COLO668 (cell line): ENCODE data around the gene PDE6C.

ENCODE experiments used
- DNase-seq: peaks from one replicate; lab custom pipeline; 2025; ENCODE audit not compliant: unreplicated experiment; lab: John Stamatoyannopoulos, UW

PDE6C gene

GRCh38 chr10:93612311-93612710 lies at the start of gene PDE6C:
Gene PDE6C, plus strand, starts transcription at chr10:93612537. Its CDS starts 189 bp downstream, at chr10:93612726.
- DNase-seq: no peak

DNA sequence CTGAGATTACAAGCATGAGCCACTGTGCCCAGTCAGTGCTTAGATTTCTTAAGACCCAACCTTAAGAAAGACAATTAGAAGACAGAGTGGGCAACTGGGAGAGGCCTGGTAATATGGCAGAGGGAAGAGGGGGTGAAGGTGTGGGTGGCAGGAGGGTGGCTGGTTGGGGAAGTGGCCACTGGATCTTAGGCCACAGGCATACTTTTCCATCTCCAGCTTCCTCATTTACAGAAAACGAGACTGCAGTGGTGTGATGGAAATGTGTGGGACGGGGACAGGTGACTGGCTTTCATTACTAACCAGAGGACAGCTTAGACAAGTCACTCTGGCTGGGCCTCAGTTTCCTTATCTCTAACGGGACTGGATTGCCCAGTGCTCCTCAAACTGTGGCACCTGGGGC lies 46.9 kb upstream of the PDE6C start:
- no peak for DNase-seq

DNA sequence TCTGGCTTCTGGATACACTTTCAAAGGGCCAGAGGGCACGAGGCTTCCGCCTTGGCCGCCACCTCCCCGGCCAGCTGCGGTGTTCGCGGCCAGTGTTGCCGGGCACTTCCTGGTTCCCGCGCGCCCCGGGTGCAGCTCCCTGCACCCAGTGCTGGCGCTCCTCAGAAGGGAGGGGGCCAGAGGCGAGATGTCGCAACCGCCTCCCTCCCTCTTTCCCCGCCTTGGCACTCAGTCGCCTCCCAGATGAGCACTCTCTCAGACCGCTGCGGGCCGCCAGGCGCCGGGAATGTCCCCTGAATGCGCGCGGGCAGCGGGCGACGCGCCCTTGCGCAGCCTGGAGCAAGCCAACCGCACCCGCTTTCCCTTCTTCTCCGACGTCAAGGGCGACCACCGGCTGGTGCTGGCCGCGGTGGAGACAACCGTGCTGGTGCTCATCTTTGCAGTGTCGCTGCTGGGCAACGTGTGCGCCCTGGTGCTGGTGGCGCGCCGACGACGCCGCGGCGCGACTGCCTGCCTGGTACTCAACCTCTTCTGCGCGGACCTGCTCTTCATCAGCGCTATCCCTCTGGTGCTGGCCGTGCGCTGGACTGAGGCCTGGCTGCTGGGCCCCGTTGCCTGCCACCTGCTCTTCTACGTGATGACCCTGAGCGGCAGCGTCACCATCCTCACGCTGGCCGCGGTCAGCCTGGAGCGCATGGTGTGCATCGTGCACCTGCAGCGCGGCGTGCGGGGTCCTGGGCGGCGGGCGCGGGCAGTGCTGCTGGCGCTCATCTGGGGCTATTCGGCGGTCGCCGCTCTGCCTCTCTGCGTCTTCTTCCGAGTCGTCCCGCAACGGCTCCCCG lies 45.7 kb upstream of the PDE6C start, which contains the start of gene FFAR4:
Gene FFAR4 (plus strand): TSS at position 231 of the 842 bp plus-strand sequence. CDS start 56 bp downstream, at position 287.
- peak; percentile 46 for DNase-seq

DNA sequence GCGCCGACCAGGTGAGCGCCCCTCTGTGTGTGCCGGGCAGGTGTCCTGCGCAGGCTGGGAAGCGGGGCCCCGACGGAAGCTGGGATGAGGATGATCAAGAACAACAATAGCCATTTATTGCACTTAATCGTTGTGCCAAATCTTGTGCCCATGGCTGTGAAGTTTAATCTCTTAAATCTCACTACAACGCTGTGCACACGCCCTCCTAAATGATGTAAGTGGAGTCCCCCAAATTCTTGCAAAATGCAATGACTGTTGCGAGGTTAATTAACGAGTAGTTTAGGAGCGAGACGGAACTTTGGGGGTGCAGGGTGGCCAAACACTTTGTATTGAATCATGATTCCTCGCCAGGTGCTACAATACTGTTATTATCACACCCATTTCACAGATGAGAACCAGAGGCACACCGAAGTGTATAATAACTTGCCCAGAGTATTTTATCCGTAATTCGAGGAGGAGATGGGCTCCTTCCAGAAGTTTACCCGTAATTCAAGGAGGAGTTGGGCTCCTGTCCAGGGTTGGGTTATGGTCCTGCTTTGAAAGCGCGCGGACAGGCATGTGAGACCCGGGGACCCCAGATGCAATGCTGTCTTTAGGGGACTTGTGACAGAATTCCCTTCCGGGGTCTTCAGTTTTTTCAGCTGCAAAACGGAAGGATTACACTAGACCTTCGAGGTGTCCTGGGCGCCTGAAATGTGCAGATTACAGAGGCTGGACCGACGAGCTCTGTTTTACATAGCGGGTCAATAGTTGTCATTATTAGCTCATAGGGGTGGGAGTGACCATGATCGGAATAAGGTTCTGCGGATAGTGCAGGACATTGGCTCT lies 44.8 kb upstream of the PDE6C start:
- DNase-seq: no peak

DNA sequence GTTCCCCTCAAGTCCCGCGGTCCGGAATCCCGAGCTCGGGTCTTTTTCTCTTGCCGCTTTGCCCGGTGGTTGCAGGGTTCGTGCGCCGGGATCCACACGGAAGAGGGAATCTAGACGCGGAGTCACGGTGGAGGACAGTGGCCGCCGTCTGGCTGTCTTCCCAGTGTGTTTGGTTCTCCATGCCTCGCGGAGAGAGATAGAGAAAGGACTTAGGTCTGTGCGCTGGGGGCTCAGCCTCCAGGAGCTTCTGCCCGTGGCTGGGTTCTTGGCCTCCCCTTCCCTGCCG lies 44.3 kb upstream of the PDE6C start:
- DNase-seq: peak; percentile 20

DNA sequence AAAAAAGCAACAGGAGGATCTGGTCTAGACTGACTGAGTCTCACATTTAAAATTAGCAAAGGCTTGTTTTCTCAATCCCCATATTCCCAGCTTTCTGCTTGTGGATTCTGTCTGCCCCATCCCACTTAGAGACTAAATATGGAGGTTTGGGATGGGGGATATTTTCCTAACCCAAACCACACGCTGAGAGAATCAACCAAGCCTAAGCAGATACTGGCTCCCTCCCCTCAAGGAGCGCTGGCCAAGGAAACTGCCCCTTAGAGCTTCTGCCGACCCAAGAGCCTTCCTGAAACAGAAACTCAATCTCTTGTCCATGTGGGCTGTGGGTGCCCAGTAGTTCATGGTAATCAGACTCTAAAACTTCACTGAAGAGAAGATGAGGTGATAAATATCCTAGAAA lies 42.0 kb upstream of the PDE6C start:
- DNase-seq: no peak

- DNase-seq: no peak
Observed at GRCh38 chr10:93572606-93573005, 39.7 kb upstream of the PDE6C start.

GRCh38 chr10:93573051-93573909 lies 39.1 kb upstream of the PDE6C start:
- DNase-seq: no peak

GRCh38 chr10:93573924-93574323 lies 38.4 kb upstream of the PDE6C start:
- DNase-seq: no peak

DNA sequence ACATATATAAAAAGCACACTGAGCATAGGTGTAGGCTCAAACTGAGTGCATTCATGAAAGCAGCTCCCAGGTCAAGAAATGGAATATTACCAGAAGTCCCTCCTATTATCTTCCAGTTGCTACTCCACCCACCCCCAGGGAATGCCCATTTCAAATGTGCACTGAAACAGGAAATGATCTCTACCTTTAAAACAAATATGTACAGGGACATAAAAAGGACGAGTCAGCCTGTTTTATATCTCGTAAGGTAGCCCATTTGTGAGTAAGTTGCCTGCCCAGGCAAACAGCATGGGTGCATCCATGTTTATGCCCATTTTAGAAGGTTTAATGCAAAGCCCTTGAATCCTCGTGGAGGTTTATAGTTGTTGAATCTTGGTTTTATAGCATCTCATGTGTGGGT lies 35.4 kb upstream of the PDE6C start:
- no peak for DNase-seq

DNA sequence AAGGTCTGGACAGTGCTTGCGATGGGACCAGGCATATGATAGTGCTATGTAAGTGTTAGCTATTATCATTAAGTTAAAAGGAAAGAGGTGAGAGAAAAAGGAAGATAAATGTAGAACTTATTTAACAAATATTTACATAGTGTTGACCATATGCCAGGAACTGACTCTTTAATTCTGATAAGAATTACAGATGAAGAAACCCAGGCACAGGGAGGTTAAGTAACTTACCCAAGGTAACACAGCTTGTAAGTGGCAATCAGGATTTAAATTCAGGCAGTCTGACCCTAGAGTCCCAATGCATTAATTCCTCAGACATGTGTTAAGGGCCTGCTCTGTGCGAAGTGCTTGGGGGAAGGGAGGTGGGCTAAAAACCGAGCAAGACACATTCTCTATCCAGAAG lies 34.8 kb upstream of the PDE6C start:
- DNase-seq: no peak

DNA sequence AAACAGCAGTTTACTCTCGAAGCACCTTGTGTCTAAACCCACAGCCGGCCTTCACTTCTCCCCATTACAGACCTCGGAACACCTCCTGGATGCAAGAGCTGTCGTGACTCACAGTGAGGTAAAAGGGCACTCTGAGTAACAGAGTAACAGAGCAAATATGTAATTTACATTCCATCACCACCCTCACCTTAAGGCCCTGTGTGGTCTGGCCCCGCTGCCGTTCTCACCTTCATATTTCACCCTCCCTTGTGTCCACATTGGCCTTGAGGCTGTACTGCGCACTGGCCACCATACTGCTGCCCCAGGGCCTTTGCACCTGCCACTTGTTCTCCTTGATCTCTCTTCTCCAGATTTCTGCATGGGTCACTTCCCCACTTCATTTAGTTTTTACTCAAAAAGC lies 33.2 kb upstream of the PDE6C start:
- no peak for DNase-seq

- no peak for DNase-seq
Observed at GRCh38 chr10:93579985-93580711, 32.2 kb upstream of the PDE6C start.

DNA sequence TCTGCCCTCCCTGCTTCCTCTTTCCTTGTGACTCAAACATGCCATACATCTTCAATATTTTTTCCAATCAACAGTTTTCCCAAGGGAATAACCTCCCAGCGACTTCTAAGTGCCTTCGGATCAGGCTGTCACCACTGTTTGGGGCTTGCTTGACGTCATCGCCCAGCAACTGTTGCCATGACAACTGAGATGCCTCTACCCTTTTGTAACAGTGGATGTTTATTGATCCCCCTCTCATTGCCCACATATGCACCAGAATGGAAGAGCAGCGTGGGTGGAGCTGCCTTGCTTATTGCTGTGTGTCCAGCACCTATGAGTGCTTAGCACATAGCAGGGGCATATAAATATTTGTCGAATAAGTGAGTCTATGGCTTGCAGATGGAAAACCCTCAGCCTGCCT lies 31.5 kb upstream of the PDE6C start:
- DNase-seq: peak; percentile 5

DNA sequence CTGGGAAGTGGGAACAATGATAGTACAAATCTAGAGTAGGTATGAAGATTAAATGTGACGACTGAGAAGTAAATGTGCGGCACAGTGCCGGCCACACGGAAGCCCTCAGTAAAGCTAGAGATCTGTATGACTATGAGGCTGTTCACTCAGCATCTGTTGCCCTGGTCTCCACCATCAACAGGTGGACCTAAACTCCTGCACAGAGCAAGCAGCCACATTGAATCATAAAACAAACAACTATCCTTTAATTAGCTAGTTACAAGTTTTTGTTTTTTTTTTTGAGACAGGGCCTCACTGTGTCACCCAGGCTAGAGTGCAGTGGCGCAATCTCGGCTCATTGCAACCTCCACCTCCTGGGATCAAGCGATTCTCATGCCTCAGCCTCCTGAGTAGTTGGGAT lies 27.9 kb upstream of the PDE6C start:
- DNase-seq: no peak

DNA sequence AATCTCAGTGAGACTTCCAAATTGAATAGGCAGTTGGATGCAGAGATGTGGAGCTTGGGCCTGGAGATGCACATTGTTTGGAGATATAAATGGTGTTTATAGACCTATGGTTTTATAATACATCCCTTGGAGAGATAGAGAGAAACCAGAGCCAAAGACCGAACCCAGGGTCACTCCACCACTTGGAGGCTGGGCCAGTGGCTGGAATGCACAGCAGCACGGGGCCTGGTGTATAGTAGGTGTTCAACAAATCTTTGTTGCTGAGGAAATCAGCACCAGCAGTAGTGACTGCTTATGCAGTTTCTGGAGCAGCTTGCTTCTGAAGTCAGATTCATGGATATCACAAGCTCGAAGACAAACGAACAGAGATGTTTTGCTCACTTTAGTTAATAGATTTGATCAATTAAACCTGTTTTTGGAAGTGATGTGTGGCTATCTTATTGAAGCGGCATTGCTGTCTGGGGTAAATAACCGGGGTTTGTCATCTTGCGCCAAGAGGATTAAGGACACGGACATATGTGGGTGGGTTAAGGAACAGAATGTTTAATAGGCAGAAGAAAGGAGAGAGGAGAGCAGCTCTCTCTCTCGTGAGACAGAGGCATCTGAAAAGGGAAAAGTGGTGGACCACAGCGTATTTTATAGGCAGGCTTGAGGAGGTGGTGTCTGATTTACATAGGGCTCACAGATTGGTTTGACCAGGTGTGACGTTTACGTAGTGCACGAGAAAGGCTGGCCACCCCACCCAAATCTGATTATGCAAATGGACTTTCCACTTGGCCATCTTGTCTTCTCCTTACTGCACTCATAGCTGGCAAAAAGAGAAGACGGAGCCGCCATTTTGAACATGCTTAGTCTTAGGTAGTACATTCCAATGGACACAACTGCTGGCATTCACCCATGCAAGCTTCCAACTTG lies 22.4 kb upstream of the PDE6C start:
- DNase-seq: no peak

DNA sequence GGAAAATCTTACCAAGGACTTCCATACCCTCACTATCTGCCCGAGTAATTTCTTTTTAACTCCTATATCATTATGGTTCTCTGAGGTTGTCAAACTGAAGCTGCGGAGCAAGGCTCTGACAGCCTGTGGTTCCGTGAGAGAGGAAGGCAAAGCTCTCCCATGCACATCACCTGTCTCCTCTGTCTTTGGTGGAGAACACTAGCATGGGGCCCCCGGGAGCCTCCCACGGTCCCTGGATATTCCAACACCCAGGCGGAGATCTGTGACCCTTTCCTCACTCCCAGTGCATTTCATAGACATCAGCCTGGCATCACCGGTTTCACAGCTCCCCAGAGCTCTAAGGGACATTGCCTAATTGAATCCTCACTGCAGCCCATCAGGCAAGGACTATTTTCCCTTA lies 21.7 kb upstream of the PDE6C start:
- DNase-seq: no peak

DNA sequence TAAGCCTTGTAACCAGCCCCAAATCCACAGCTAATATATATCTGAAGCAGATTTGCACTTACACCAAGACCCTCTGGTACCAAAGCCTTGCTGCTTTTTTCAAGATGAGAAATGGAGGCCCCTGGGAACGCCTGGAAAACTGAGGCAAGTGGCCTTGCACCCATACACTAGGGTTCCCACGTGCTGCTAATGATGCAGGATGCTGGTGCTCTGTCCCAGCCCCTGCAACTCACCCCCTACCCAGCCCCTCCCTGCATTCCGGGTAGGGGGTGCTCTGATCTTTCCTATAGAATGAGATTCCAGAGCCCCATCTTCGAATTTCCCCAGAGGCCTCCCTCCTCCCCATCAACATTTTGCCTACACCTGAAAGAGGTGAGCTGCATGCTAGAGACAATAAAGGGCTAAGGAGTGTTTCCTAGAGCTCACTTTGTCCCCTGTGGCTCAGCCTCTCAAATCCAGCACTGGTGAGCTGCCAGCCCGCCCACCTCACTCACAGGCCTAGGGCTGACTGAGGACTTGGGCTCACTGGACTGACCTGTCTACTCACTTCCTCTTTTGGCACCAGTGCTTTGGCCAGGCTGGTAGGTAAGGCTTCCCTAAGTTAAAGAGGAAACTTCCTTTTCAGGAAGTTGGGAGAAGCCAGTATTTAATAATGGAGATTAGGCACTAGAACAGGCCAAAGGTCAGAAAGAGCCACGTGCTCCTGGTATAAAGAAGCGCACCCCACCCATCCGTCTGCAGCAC lies 21.1 kb upstream of the PDE6C start:
- no peak for DNase-seq

DNA sequence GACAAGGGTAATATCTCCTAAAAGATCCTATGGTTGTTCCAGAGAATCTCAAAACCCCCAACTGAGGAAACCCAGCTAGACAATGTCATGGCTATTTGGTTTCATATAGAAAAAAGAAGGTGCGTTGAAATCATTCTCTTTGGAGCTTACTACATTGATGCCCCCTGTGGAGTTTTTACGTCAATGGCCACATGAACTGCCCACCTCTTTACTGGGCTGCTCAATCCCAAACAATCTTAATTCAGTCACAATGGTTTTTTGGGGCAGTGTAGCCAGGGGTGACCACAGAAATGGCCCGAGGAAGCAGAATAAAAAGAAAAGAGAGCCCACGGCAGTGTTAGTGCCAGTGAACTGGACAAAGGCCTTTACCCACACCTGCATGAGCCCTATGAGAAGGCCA lies 19.1 kb upstream of the PDE6C start:
- no peak for DNase-seq
